SK-N-SH (cell line): ENCODE measurements around the gene TSPAN15. TPM values are rescaled to one million over a fixed set of nuclear protein-coding genes. Genes with fewer than 3 reads are reported as not detected.

Experiments used
- CTCF ChIA-PET: fragments of 300-600, 350-600 bp; formaldehyde crosslinking; extraction: SDS; loops from one replicate; lab custom pipeline; 2021; lab: Yijun Ruan, JAX
- POLR2A ChIA-PET: fragments of 350-600 bp; sonication (Branson Sonifier 250); formaldehyde crosslinking; extraction: SDS; loops from one replicate; lab custom pipeline; 2020; ENCODE audit warnings: antibody characterized with exemption, inconsistent platforms; lab: Yijun Ruan, JAX
- DNase-seq: peaks from one replicate; pipeline ENCODE4 v3.0.0; 2012
- H2AFZ ChIP-seq: fragments of 200-600 bp; sonication (generic); 2 replicates; pipeline ENCODE4 v1.8.1; 2016; ENCODE audit warnings: antibody characterized with exemption, mild to moderate bottlenecking, low read depth
- H3F3A ChIP-seq: fragments of 200-600 bp; sonication (generic); replicated peaks from 2 replicates; pipeline ENCODE3; 2016; ENCODE audit warnings: antibody characterized with exemption, mild to moderate bottlenecking; ENCODE audit not compliant: insufficient read depth
- H3K27ac ChIP-seq, 2 experiments: fragments of 200-500 bp in 1 of 2; fragments of 200-600 bp in 1 of 2; sonication (Bioruptor generic) in 1 of 2; sonication (generic), shearing (Covaris generic) in 1 of 2; 2 replicates each; pipeline versions ENCODE4 v1.5.1 to v1.6.1; 2014 to 2016; ENCODE audit warnings: low read depth in 2 of 2, inconsistent platforms in 1 of 2, low read length in 1 of 2, mild to moderate bottlenecking in 1 of 2, mixed read lengths in 1 of 2
- H3K27me3 ChIP-seq: fragments of 200-600 bp; sonication (generic), shearing (Covaris generic); 2 replicates; pipeline ENCODE4 v1.6.1; 2016; ENCODE audit warnings: mixed run types; ENCODE audit not compliant: insufficient read depth
- H3K36me3 ChIP-seq, 2 experiments: fragments of 200-500 bp in 1 of 2; fragments of 200-600 bp in 1 of 2; sonication (Bioruptor generic) in 1 of 2; sonication (generic) in 1 of 2; replicated peaks in 1 of 2; 2 replicates each; pipeline versions ENCODE3 to v1.5.1; 2014 to 2016; ENCODE audit warnings: low read length in 1 of 2, mild to moderate bottlenecking in 1 of 2; ENCODE audit not compliant: insufficient read depth in 2 of 2, control insufficient read depth in 1 of 2
- H3K4me1 ChIP-seq, 2 experiments: fragments of 200-500 bp in 1 of 2; fragments of 200-600 bp in 1 of 2; sonication (Bioruptor generic) in 1 of 2; sonication (generic), shearing (Covaris generic) in 1 of 2; 2 replicates each; pipeline versions ENCODE4 v1.5.1 to v1.6.1; 2014 to 2016; ENCODE audit warnings: low read depth in 1 of 2, low read length in 1 of 2, mixed run types in 1 of 2; ENCODE audit not compliant: insufficient read depth in 2 of 2, control insufficient read depth in 1 of 2
- H3K4me2 ChIP-seq: fragments of 200-600 bp; sonication (generic), shearing (Covaris generic); 2 replicates; pipeline ENCODE4 v1.6.1; 2017; ENCODE audit warnings: mixed run types
- H3K4me3 ChIP-seq, 2 experiments: fragments of 200-500 bp in 1 of 2; fragments of 200-600 bp in 1 of 2; sonication (Bioruptor generic) in 1 of 2; sonication (generic), shearing (Covaris generic) in 1 of 2; 2 replicates each; pipeline versions ENCODE4 v1.5.1 to v1.8.1; 2014 to 2016; ENCODE audit warnings: low read depth in 2 of 2, inconsistent platforms in 1 of 2, low read length in 1 of 2, mild to moderate bottlenecking in 1 of 2, mixed read lengths in 1 of 2, moderate library complexity in 1 of 2
- H3K79me2 ChIP-seq: fragments of 200-600 bp; sonication (generic); 2 replicates; pipeline ENCODE4 v1.8.1; 2017; ENCODE audit warnings: mild to moderate bottlenecking; ENCODE audit not compliant: insufficient read depth
- H3K9ac ChIP-seq: fragments of 200-600 bp; sonication (generic); 2 replicates; pipeline ENCODE4 v1.6.1; 2017; ENCODE audit warnings: mixed run types
- H3K9me2 ChIP-seq: fragments of 200-600 bp; sonication (generic); 2 replicates; pipeline ENCODE4 v1.6.1; 2017; ENCODE audit warnings: mixed run types
- H3K9me3 ChIP-seq: fragments of 200-600 bp; sonication (generic); 2 replicates; pipeline ENCODE4 v1.6.1; 2017; ENCODE audit warnings: mixed run types, mild to moderate bottlenecking, moderate library complexity
- H4K20me1 ChIP-seq: fragments of 200-600 bp; sonication (generic); 2 replicates; pipeline ENCODE4 v1.6.1; 2017; ENCODE audit warnings: mild to moderate bottlenecking, mixed run types; ENCODE audit not compliant: insufficient read depth
- CTCF ChIP-seq: fragments of 200-600 bp; sonication (generic); IDR thresholded peaks from 2 replicates; pipeline ENCODE4 v1.6.1; 2017; ENCODE audit warnings: antibody characterized with exemption, mild to moderate bottlenecking, moderate library complexity
- FOXM1 ChIP-seq: IDR thresholded peaks from 2 replicates; pipeline ENCODE4 v1.4.0; 2012; ENCODE audit warnings: low read depth, mild to moderate bottlenecking
- GABPA ChIP-seq: IDR thresholded peaks from 2 replicates; pipeline ENCODE4 v1.4.0; 2012; ENCODE audit warnings: low read depth, mild to moderate bottlenecking
- IRF3 ChIP-seq: fragments of 150-350 bp; IDR thresholded peaks from 2 replicates; pipeline ENCODE4 v1.6.1; 2016; ENCODE audit warnings: mild to moderate bottlenecking, low read depth, low read length
- MAX ChIP-seq: IDR thresholded peaks from 2 replicates; pipeline ENCODE4 v1.4.0; 2012; ENCODE audit warnings: low read depth
- MEF2A ChIP-seq: IDR thresholded peaks from 2 replicates; pipeline ENCODE4 v1.4.0; 2012; ENCODE audit warnings: low read depth, borderline replicate concordance
- PBX3 ChIP-seq: IDR thresholded peaks from 2 replicates; pipeline ENCODE4; 2012
- RAD21 ChIP-seq: IDR thresholded peaks from 2 replicates; pipeline ENCODE4 v1.6.1; 2012; ENCODE audit warnings: mild to moderate bottlenecking, low read length
- REST ChIP-seq: IDR thresholded peaks from 2 replicates; pipeline ENCODE4 v1.6.1; 2012; ENCODE audit warnings: mild to moderate bottlenecking, low read depth, low read length, moderate library complexity
- RFX5 ChIP-seq: IDR thresholded peaks from 2 replicates; pipeline ENCODE4 v1.6.1; 2012; ENCODE audit warnings: mild to moderate bottlenecking, improper control_type of control experiment, low read length
- TAF1 ChIP-seq: IDR thresholded peaks from 2 replicates; pipeline ENCODE4 v1.6.1; 2012; ENCODE audit warnings: low read depth, mild to moderate bottlenecking, low read length, moderate library complexity, borderline replicate concordance
- USF2 ChIP-seq: fragments of 150-350 bp; IDR thresholded peaks from 2 replicates; pipeline ENCODE4 v1.6.1; 2017; ENCODE audit warnings: antibody characterized with exemption, low read length, low read depth, borderline replicate concordance
- YY1 ChIP-seq: IDR thresholded peaks from 2 replicates; pipeline ENCODE4 v1.4.0; 2012; ENCODE audit warnings: low read depth, mild to moderate bottlenecking
- WGBS: methylation state at CpG from one replicate; pipeline ENCODE4 v1.1.6; 2017; ENCODE audit warnings: low lambda C conversion rate; 5-methylcytosine and 5-hydroxymethylcytosine counted together
- polyA plus RNA-seq, 3 experiments: library from polyadenylated mRNA; depleted of rRNA; stranded (reverse); fragments of >200 nt; gene quantifications; 2 replicates each; pipeline ENCODE4 v1.2.3, GENCODE V29; 2012

TSPAN15 gene
- polyA plus RNA-seq, 1 of the 3 experiments (the other 2 are of a cell fraction) = 8.5 TPM

GRCh38 chr10:69494626-69495558 is 43.6 kb downstream of the TSPAN15 start:
- Histone ChIP-seq H3K4me3 (no peak overlapping the region), H3K79me2 (no peaks in the 10 kb centered on the region)
- 85% methylated on average over 24 of the region's 30 CpGs for WGBS
- no peak for DNase-seq
- no peak for TF ChIP-seq RFX5
- TF ChIP-seq MEF2A = no peak
- TF ChIP-seq IRF3 = no peak
- no peak for TF ChIP-seq FOXM1
- TF ChIP-seq YY1 = no peak
- no peak for TF ChIP-seq MAX
- TF ChIP-seq CTCF = no peak
- no peak for TF ChIP-seq PBX3
- TF ChIP-seq RAD21 = no peak
- no peak for TF ChIP-seq TAF1
- no peak for TF ChIP-seq REST
- no peak for TF ChIP-seq USF2
- TF ChIP-seq GABPA = no peak
- TF ChIP-seq, all 33 proteins: peak for 0
- POLR2A ChIA-PET = no interaction called here
- no peak overlapping the region for H3K4me2 ChIP-seq
- peaks cover 0 to 13% of the 10 kb centered on the region in 2 experiments; a peak in 2 of 4 replicates for H3K4me1 ChIP-seq
- H3K27ac ChIP-seq = no peak overlapping the region
- H3K9me3 ChIP-seq = no peaks in the 10 kb centered on the region
- no peaks in the 10 kb centered on the region for H3K36me3 ChIP-seq
- H3K9me2 ChIP-seq = no peaks in the 10 kb centered on the region
- no peak overlapping the region for H2AFZ ChIP-seq
- no peaks in the 10 kb centered on the region for H3F3A ChIP-seq
- H3K9ac ChIP-seq = no peak overlapping the region
- CTCF ChIA-PET = interaction anchor here (1.3 to 2.6 kb wide), 2 partner anchors 12 to 88 kb away, joined by 3 to 8 read pairs; no protein-coding TSS in a partner anchor
- no peaks in the 10 kb centered on the region for H3K27me3 ChIP-seq
- no peaks in the 10 kb centered on the region for H4K20me1 ChIP-seq
